GM18520 (cell line): ENCODE results near the gene AKR1C3.
"Not testable (repeated sequence)": the region's sequence is repeated elsewhere in the genome, so short reads cannot be mapped to it uniquely, and the experiment has no call there.

ENCODE experiments used
- ATAC-seq: cut with Tn5 transposase; IDR thresholded peaks from one replicate; pipeline ENCODE4 v1.9.1; 2021; ENCODE audit not compliant: unreplicated experiment

AKR1C3 gene

DNA sequence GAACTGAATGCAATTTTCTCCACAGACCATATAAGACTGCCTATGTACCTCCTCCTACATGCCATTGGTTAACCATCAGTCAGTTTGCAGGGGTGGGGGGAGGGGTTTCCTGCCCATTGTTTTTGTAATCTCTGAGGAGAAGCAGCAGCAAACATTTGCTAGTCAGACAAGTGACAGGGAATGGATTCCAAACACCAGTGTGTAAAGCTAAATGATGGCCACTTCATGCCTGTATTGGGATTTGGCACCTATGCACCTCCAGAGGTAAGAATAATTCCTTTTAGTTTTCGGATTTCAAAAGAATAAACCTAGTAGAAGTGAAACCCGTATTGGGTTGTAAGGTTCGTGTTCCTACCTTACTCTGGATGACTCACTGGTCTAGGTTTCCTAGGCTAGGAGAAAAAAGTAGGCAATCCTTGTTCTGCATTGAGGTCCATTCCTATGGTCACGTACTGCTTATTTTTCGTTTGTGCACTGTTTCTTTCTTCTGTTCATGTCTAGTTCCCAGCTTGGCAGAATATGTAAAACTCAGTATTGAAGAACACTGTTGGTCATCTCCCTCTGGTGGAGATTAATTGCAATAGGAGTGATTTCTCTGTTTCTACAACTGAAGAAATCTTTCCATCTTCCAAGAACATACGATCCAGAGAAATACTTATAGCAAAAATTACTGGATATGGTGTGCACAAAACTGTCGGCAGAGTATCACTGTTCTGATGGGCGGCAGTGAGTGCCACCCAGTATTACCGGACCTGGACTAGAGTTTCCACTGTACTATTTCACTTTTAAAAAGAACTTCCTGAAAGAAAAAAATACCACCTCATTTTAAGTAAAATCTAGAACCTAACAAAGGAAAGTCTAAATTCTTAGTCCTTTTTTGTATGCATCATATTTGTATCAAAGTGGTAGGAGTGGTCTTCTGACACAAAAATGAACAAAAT, at the start of gene AKR1C3:
TSS of gene AKR1C3 (plus strand) at position 150 of the 941 bp plus-strand sequence. CDS start at position 181, 31 bp downstream.
- ATAC-seq, result no peak

DNA sequence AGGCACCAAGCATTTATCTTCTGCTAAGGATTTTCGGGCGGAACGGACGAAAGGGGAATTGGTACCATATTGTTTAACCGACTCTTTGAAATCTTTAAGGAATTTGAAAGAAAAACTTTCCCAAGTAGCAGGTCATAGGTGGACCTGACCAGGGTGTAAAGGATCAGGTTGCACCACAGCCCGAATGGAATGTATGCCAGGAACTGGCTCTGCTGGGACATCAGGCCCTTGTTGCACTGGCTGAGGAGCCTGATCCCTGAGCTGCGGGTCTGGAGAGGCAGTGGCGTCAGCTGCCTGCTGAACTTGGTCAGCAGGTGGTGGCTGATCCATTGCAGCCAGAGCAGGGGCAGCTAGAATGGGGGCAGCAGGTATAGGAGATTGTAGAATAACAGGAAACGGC, 49.1 kb upstream of the AKR1C3 start:
- ATAC-seq, result no peak

DNA sequence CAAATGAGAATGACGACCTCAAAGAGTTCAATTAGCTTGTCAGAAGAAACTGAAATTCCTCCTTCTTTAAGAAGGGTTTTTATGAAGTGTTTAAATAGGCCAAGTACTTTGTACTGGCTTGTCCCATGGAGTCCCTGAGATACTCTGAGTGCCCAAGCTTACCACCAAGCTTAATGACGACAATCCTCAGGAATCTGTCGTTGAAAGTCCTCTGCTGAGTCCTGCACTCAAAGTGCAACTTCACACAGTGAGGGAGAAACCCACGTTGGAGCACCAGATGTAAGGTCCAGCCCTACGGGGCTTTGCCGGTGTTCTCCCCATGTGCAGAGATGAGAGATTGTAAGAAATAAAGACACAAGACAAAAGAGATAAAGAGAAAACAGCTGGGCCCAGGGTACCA, 47.8 kb upstream of the AKR1C3 start:
- no peak for ATAC-seq

DNA sequence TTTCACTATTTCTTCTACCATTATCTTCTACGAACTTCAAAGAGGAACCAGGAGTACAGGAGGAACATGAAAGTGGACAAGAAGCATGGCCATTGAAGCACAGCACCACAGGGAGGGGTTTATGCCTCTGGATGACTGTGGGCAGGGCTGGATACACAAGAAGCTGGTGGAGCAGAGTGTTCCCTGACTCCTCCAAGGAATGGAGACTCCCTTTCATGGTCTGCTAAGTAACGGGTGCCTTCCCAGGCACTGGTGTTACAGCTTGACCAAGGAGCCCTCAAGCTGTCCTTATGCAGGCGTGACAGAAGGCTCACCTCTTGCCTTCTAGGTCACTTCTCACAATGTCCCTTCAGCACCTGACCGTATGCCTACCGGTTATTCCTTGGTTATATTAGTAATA, 47.2 kb upstream of the AKR1C3 start:
- ATAC-seq, result not testable (repeated sequence)

DNA sequence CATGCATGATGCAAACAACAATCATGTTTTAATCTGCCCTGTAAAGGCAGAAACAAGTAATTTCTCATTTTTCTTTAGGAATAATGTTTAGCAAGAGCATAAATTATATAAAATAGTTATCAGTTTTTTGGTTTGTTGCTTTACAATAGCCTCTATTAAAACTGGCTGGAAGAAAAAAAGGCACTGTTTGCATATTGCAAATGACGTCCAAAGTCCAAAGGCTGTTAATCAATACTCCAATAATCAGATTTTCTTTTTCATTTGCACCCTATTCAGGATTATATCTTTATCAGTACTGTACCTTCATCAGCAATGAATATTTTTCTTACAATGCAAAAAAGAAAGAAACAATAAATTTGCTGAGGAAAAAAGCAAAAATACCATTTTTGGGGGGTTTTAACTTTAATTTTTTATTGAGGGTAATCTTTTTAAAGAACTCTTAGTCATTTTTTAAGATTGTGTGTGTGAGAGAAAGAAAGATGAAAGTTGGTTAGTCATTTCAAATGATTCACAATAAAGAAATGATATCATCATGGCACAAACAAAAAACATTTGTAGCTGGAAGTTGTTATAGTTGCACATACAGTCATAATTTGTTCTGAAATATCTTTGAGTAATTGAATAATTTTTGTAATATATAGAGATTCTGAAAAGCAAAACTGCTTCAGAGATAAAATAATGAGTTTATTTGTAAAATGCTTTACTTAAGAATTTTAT, 46.1 kb upstream of the AKR1C3 start:
- ATAC-seq, result no peak

DNA sequence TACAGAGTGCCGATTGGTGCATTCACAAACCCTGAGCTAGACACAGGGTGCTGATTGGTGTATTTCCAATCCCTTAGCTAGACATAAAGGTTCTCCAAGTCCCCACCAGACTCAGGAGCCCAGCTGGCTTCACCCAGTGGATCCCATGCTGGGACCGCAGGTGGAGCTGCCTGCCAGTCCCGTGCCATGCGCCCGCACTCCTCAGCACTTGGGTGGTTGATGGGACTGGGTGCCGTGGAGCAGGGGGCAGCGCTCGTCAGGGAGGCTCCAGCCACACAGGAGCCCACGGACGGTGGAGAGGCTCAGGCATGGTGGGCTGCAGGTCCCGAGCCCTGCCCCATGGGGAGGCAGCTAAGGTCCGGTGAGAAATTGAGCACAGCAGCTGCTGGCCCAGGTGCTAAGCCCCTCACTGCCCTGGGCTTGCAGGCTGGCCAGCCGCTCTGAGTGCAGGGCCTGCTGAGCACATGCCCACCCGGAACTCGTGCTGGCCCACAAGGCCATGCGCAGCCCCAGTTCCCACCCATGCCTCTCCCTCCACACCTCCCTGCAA, 41.2 kb upstream of the AKR1C3 start:
- not testable (repeated sequence) for ATAC-seq

DNA sequence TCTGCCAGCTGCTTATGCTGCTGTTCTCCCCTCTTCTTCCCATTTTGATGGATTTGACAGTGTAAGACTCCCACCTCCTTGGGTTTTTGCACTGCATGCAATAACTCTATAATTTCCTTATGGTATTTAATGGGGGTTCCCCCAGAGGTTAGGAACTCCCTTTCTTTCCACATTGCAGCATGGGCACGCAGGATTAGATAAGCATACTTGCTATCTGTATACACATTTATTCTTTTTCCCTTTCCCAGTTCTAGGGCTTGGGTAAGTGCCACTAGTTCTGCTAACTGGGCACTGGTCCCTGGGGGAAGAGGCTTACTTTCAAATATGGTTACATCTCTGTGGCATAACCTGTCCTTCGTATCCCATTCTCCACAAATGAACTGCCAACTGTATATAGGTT, 39.4 kb upstream of the AKR1C3 start:
- ATAC-seq, result not testable (repeated sequence)

DNA sequence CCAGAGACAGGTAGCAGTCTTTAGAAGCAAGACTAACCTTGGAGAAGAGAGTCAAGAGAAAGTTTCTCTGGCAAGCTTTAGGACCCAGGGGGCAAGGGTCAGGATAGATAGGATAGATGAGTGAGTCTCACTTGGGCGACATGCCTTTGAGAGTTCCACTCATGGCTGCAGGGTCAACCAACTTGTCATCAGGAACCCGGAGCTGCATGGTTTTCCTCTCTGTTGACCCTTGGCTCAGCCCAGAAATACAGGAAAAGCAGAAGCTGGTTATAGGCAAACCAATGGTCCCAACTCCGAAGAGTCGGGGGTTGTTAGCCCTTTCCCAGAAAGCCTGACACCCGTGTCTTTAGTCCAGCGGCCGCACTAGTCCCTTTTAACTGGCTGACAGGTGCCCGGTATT, 34.9 kb upstream of the AKR1C3 start:
- ATAC-seq, result not testable (repeated sequence)

DNA sequence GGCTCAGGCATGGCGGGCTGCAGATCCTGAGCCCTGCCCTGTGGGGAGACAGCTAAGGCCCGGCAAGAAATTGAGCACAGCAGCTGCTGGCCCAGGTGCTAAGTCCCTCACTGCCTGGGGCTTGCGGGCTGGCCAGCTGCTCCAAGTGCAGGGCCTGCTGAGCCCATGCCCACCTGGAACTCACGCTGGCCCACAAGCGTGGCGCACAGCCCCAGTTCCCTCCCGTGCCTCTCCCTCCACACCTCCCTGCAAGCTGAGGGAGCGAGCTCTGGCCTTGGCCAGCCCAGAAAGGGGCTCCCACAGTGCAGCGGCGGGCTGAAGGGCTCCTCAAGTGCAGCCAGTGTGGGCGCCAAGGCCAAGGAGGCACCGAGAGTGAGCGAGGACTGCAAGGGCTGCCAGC, 33.4 kb upstream of the AKR1C3 start:
- not testable (repeated sequence) for ATAC-seq

DNA sequence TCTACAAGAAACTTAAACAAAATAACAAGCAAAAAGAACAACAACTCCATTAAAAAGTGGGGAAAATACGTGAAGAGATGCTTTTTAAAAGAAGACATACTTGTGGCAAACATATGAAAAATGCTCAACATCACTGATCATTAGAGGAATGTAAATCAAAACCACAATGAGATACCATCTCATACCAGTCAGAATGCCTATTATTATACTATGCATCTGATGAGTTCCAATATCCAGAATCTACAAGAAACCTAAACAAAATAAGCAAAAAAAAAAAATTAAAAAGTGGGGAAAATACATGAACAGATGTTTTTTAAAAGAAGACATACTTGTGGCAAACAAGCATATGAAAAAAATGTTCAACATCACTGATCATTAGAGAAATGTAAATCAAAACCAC, 29.6 kb upstream of the AKR1C3 start:
- ATAC-seq, result no peak

DNA sequence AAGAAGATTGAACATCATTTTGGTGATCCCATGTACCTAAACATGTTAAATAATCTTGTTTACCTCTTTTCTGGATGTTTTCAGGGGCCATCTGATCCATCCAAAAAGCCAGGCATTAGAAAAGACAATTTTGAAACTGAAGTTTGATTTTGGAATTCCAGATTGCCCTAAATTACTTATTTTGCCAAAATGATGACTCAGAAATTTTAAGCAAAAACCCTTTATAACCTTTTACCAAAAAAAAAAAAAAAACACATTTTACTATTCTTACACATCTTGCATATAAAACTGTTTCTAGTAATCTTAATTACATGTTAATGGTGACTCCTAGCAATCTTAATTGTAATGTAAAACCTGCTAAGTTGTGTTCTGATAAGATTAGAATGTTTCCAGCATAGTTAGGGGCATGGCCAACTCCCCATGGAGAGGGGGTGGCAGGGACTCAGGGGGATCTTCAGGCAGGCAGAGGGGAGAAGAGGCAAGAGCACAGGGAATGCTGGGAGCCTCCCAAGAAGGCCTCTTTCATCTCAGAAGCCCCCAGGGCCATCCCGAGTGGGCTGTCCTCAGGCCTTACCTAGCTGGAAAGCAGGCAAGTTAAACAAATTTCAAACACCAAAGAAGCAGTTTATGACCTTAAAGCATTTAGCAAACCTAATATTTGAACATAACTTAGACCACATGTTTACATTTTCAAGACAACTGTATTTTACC, 25.8 kb upstream of the AKR1C3 start:
- no peak for ATAC-seq

DNA sequence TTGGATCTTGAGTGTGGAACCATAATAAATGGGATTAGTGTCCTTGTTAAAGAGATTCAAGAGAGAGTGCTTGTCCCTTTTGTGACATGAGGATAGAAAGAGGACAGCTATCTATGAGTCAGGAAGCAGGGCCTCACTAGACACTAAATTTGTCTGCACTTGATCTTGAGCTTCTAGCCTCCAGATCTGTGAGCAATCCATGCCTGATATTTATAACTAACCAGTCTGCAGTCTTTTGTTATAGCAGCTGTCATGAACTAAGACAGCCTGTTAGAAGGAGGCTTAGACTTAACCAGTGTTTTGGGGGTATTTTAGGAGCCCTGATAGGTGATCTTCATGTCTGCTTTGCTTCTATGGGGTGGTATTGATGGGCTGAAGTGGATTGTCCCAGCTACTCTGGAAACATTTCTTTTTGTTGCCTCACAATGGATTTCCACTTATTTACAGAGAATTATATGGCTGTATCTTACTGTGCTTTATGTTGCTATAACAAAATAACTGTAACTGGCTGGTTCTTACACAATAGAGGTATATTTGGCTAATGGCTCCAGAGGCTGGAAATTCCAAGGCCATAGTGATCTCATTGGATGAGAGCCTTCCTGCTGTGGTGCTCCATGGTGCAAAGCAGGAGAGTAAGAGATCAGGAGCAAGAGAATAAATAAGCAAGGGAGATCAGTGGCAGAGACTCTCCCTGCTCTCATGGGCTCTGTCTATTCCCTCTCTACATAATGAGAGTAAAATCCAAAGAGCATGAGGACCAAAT, 23.4 kb upstream of the AKR1C3 start:
- no peak for ATAC-seq

DNA sequence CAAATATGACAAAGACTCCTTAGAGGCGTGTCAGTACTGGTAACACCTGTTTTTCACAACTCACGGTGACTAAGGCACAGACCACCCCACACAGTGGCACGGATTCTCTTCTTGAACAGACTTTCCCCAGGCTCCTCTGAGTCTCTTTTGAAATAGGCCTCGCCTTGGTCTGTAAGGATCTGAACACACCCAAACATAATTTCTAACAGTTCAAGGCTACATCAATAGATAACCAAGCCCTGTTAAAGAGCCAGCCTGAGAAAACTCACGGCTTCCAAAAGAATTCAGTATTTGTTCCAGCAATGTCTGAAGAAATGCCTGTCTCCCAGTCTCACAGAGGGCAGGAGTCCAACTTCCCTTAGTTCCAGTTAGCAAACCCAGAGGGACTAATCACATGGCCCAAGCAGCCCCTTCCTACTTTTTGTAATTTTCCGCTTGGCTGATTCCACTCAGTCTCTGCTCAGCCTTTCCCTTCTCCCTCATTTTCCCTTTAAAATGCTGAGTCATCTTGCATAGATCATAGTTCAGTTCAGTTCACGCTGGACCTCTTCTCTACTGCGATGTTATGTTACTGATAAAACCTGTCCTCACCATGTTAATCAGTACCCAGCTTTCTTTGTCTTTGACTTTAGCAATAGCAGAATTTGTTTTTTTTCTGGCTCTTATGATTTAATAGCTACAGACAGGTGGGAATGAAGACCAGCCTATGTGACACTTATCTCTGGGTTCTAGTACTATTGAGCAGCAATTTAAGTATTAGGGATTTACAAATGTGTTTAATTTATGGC, 22.6 kb upstream of the AKR1C3 start:
- ATAC-seq, result no peak

DNA sequence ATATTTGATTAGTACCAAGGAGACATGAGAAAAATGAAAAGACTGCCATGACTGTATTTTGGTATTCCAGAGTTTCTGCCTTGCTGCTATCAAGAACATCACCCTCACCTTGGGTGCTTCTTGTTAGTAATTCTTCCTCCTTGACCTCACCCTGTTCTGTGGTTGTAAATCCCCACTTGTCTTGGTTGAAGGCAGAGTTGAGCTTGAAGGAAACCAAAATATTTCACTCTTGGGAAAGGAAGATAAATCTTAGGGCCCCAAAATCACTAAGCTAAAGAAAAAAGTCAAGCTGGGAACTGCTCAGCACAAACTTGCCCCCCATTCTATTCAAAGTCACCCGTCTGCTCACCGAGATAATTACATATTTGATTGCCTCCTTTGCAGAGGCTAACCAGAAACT, 20.6 kb upstream of the AKR1C3 start:
- no peak for ATAC-seq

DNA sequence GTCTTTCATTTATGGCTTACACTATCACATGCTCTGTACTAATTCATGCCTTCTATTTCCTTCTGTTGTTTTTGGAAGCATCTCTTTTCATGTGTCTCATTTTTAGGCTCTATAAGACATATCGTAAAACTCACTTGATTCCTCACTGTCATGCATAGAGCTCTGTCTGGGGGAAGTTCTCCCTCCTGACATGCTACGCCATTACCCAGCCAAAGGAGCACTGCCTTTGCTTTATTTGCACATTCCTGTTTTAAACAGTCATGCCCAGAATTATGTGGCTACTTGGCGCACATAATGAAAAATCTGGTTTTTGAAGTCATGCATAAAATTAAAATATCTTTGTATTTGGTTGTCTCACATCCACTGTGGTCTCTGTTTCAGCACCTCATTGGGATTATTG, 17.6 kb upstream of the AKR1C3 start:
- no peak for ATAC-seq

DNA sequence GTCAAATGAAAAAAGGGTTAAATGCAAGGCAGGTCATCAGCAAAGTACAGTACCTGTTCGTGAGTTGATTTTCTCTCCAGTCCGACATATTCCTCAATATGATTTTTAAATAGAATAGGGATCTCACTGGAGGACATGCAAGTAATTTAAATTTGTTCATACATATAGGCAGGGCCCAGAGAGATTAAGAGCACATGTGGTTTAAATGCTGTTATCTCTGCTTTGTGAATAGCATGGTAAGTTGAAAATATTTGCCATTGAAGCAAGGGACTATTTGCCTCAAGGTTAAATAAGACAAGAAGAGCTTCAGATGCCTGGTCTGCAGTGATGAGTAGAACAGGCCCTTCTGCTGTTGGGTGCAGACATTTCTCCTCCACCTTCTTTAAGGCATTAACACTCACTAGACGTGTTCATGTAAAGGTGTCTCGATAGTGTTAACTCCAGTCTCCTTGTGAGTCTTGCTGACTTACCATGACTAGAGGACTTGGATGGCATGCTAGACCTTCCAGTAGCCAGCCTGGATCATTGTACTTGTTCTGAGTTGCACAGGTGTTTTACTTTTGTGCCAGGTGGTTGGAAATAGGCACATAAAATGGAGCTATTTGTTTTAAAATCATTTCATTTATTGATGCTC, 15.6 kb upstream of the AKR1C3 start:
- ATAC-seq, result no peak

DNA sequence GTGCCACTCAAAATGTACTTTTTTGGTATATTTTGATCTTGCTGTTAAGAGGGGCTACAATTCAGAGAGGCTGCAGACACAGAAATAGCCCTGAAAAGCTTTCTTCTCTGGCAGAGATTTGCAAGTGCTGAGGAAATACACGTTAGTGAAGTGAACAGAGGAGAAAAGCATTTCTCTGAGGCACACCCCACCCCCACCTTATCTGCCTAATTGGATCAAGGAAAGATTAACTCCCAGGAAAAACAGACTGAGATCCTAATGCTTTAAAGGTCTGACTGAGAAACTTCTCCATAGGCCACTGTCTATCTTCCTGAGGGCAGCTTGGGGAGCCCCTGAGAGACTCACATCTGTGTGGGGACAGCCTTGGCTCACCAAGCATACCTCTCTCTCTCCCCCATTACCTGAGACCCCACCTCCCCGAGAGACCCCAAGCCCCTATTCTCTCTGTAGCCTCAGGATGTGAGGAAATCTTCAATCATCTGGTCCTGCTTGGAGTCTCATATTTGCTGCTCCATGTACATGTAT, 14.8 kb upstream of the AKR1C3 start:
- ATAC-seq, result no peak

DNA sequence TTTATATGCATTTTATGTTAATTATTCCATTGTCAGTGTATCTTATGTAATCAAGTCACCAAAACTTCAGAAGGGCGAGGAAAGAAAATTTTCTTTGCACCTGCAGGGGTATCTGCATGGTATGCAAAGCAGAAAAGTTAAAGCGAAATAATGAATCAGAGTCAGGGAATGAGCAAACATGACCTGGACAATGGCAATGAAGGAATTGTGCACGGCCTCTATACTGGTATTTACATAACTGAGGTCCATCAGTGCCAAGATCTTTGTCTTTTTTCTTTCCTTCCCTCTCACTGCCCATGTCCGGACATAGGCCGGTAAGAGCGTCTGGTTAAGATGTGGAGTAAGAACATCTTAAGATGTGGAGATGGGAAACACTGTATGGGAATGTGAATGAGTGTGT, 14.4 kb upstream of the AKR1C3 start:
- ATAC-seq, result no peak

DNA sequence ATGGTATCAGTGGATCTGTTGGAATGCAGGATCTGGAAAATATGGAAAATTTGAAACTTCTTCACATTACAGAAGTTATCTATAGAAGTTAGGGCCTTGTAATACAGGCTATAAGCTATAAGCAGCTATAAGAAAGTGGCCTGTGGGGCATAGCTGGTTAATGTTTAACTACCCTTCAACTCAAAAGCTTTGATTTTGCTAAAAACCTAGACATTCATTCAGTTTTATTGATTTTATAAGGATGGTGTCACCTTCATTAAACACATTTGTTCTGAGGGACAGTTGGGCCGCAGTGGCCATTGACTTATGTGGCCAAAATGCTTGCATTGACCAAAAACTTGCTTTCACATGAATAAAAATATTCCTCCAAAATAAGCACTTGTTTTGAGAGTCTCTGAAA, 13.1 kb upstream of the AKR1C3 start:
- ATAC-seq, result no peak
